H1 (cell line): ENCODE results near the gene THSD1. TPM values are rescaled to one million over a fixed set of nuclear protein-coding genes. Genes with fewer than 3 reads are reported as not detected.

ENCODE experiments used
- CTCF ChIA-PET: fragments of 300-600 bp; sonication (Branson Sonifier 250); formaldehyde crosslinking; loops from one replicate; lab custom pipeline; 2021; ENCODE audit not compliant: partially characterized antibody; lab: Charles Lee
- POLR2A ChIA-PET: fragments of 300-600 bp; sonication (Branson Sonifier 250); formaldehyde crosslinking; loops from one replicate; lab custom pipeline; 2021; ENCODE audit warnings: inconsistent platforms; ENCODE audit not compliant: partially characterized antibody; lab: Charles Lee
- DNase-seq, 2 experiments: peaks; one replicate each; pipeline versions ENCODE4 v3.0.0 to v3.0.0-alpha.2; 2010 to 2022; ENCODE audit warnings: low spot score in 2 of 2, low read depth in 1 of 2, mixed read lengths in 1 of 2
- FAIRE-seq: peaks from 2 replicates; lab custom pipeline; 2011; peaks lifted over from hg19 to GRCh38; lab: Jason Lieb, UNC
- H2AFZ ChIP-seq: 2 replicates; pipeline ENCODE4 v1.8.1; 2012; ENCODE audit warnings: low read length, inconsistent platforms
- H2AK5ac ChIP-seq: 2 replicates; pipeline ENCODE4 v1.6.1; 2013; ENCODE audit warnings: low read depth, low read length
- H2BK120ac ChIP-seq: replicated peaks from 2 replicates; pipeline ENCODE3; 2013; ENCODE audit warnings: low read depth, low read length, inconsistent platforms
- H2BK12ac ChIP-seq: 2 replicates; pipeline ENCODE4 v1.6.1; 2013; ENCODE audit warnings: low read depth, low read length
- H2BK15ac ChIP-seq: 2 replicates; pipeline ENCODE4 v1.6.1; 2013; ENCODE audit warnings: low read length
- H2BK20ac ChIP-seq: 2 replicates; pipeline ENCODE4 v1.6.1; 2013; ENCODE audit warnings: low read length
- H2BK5ac ChIP-seq: 2 replicates; pipeline ENCODE4 v1.6.1; 2013; ENCODE audit warnings: low read depth, low read length
- H3K14ac ChIP-seq: 2 replicates; pipeline ENCODE4 v1.6.1; 2013; ENCODE audit warnings: inconsistent platforms; ENCODE audit not compliant: insufficient read length
- H3K18ac ChIP-seq: 2 replicates; pipeline ENCODE4 v1.6.1; 2013; ENCODE audit warnings: low read length; ENCODE audit errors: extremely low read depth
- H3K23ac ChIP-seq: 2 replicates; pipeline ENCODE4 v1.6.1; 2013; ENCODE audit warnings: inconsistent platforms; ENCODE audit not compliant: insufficient read length
- H3K23me2 ChIP-seq: 2 replicates; pipeline ENCODE4 v1.6.1; 2013; ENCODE audit warnings: low read depth, low read length
- H3K27ac ChIP-seq: 2 replicates; pipeline ENCODE4 v1.6.1; 2011; ENCODE audit warnings: low read depth, low read length, inconsistent platforms
- H3K27me3 ChIP-seq, 4 experiments: replicated peaks in 1 of 4; 1 replicate in 1 of 4; 2 replicates in 3 of 4; pipeline versions ENCODE4 v1.6.1 to v1.8.1; 2011 to 2013; ENCODE audit warnings: low read length in 3 of 4, mild to moderate bottlenecking in 3 of 4, inconsistent platforms in 2 of 4, mixed read lengths in 2 of 4, moderate library complexity in 1 of 4; ENCODE audit not compliant: control insufficient read depth in 3 of 4, insufficient read depth in 3 of 4; ENCODE audit errors: extremely low read depth in 1 of 4
- H3K36me3 ChIP-seq, 4 experiments: 2 replicates each; pipeline versions ENCODE4 v1.6.1 to v1.8.1; 2011 to 2013; ENCODE audit warnings: mild to moderate bottlenecking in 4 of 4, low read length in 3 of 4, moderate library complexity in 2 of 4, control low read depth in 1 of 4, inconsistent platforms in 1 of 4; ENCODE audit not compliant: insufficient read depth in 4 of 4, control insufficient read depth in 2 of 4
- H3K4ac ChIP-seq: replicated peaks from 2 replicates; pipeline ENCODE3; 2013; ENCODE audit warnings: low read length, low read depth, mixed read lengths, inconsistent platforms; ENCODE audit not compliant: insufficient read length
- H3K4me1 ChIP-seq, 4 experiments: replicated peaks in 1 of 4; 1 replicate in 1 of 4; 2 replicates in 3 of 4; pipeline versions ENCODE4 v1.6.1 to v1.8.1; 2011 to 2013; ENCODE audit warnings: low read length in 3 of 4, inconsistent platforms in 2 of 4, mixed read lengths in 1 of 4; ENCODE audit not compliant: insufficient read depth in 4 of 4, control insufficient read depth in 3 of 4
- H3K4me2 ChIP-seq, 2 experiments: 2 replicates each; pipeline versions ENCODE4 v1.6.1 to v1.8.1; 2011 to 2013; ENCODE audit warnings: low read depth in 2 of 2, low read length in 2 of 2, control low read depth in 1 of 2, inconsistent platforms in 1 of 2, mild to moderate bottlenecking in 1 of 2; ENCODE audit not compliant: insufficient read depth in 1 of 2
- H3K4me3 ChIP-seq, 4 experiments: fragments of 200-600, 300-600 bp in 1 of 4; sonication (generic), shearing (Covaris generic), sonication (Bioruptor Twin) in 1 of 4; 2 replicates each; pipeline versions ENCODE4 v1.5.1 to v1.8.1; 2011 to 2016; ENCODE audit warnings: low read length in 4 of 4, low read depth in 3 of 4, control low read depth in 2 of 4, inconsistent platforms in 2 of 4, mild to moderate bottlenecking in 2 of 4, mixed read lengths in 1 of 4, moderate library complexity in 1 of 4; ENCODE audit not compliant: insufficient read depth in 2 of 4; ENCODE audit errors: extremely low read depth in 1 of 4
- H3K56ac ChIP-seq: replicated peaks from 2 replicates; pipeline ENCODE3; 2013; ENCODE audit warnings: low read depth, mild to moderate bottlenecking, mixed read lengths, low read length, inconsistent platforms; ENCODE audit not compliant: insufficient read length
- H3K79me1 ChIP-seq: 2 replicates; pipeline ENCODE4 v1.6.1; 2013; ENCODE audit warnings: low read depth, low read length, control low read depth
- H3K79me2 ChIP-seq, 2 experiments: 2 replicates each; pipeline versions ENCODE4 v1.6.1 to v1.8.1; 2012 to 2013; ENCODE audit warnings: low read length in 2 of 2, mild to moderate bottlenecking in 2 of 2, inconsistent platforms in 1 of 2; ENCODE audit not compliant: insufficient read depth in 2 of 2, control insufficient read depth in 1 of 2
- H3K9ac ChIP-seq, 4 experiments: replicated peaks in 1 of 4; 1 replicate in 1 of 4; 2 replicates in 3 of 4; pipeline versions ENCODE4 v1.6.1 to v1.8.1; 2011 to 2013; ENCODE audit warnings: low read depth in 3 of 4, low read length in 3 of 4, control low read depth in 2 of 4, mild to moderate bottlenecking in 2 of 4, moderate library complexity in 2 of 4, inconsistent platforms in 1 of 4; ENCODE audit errors: extremely low read depth in 1 of 4
- H3K9me3 ChIP-seq, 2 experiments: 2 replicates each; pipeline versions ENCODE4 v1.6.1 to v1.8.1; 2012 to 2013; ENCODE audit warnings: mild to moderate bottlenecking in 2 of 2, moderate library complexity in 2 of 2, control low read depth in 1 of 2, inconsistent platforms in 1 of 2, low read depth in 1 of 2, low read length in 1 of 2, mixed read lengths in 1 of 2; ENCODE audit not compliant: insufficient read depth in 2 of 2
- H4K20me1 ChIP-seq, 2 experiments: replicated peaks in 1 of 2; 2 replicates each; pipeline versions ENCODE3 to v1.8.1; 2011 to 2013; ENCODE audit warnings: inconsistent platforms in 2 of 2, low read length in 2 of 2, mild to moderate bottlenecking in 1 of 2; ENCODE audit not compliant: insufficient read depth in 2 of 2, control insufficient read depth in 1 of 2
- H4K5ac ChIP-seq: 2 replicates; pipeline ENCODE4 v1.6.1; 2013; ENCODE audit warnings: low read length, low read depth, mixed read lengths, inconsistent platforms; ENCODE audit not compliant: insufficient read length
- H4K8ac ChIP-seq: 2 replicates; pipeline ENCODE4 v1.8.0; 2013; ENCODE audit warnings: mild to moderate bottlenecking, moderate library complexity, low read length, inconsistent platforms; ENCODE audit not compliant: insufficient read depth; ENCODE audit errors: extremely low read depth
- H4K91ac ChIP-seq: replicated peaks from 2 replicates; pipeline ENCODE3; 2013; ENCODE audit warnings: low read length, mixed read lengths, inconsistent platforms; ENCODE audit not compliant: insufficient read length
- NANOG ChIP-seq: IDR thresholded peaks from 2 replicates; pipeline ENCODE4 v1.6.1; 2011; ENCODE audit warnings: low read length, low read depth, mild to moderate bottlenecking, inconsistent platforms; ENCODE audit not compliant: insufficient read depth, poor library complexity, severe bottlenecking
- RAD21 ChIP-seq, 2 experiments: IDR thresholded peaks in 1 of 2; conservative IDR thresholded peaks in 1 of 2; 2 replicates each; pipeline ENCODE4 v1.6.1; 2011; ENCODE audit warnings: low read depth in 2 of 2, low read length in 2 of 2, improper control_type of control experiment in 1 of 2, inconsistent platforms in 1 of 2, mild to moderate bottlenecking in 1 of 2, moderate library complexity in 1 of 2
- SIRT6 ChIP-seq: IDR thresholded peaks from one replicate; pipeline ENCODE4 v1.7.1; 2012; ENCODE audit warnings: low read length, inconsistent platforms
- YY1 ChIP-seq: IDR thresholded peaks from 2 replicates; pipeline ENCODE4 v1.6.1; 2011; ENCODE audit warnings: low read depth, mild to moderate bottlenecking, low read length
- WGBS, 2 experiments: shearing (Covaris generic) in 1 of 2; methylation state at CpG; one replicate each; pipeline versions ENCODE4 v1.1.6 to v1.1.7; 2013 to 2015; ENCODE audit warnings: low lambda C conversion rate in 2 of 2, mixed read lengths in 2 of 2, inconsistent platforms in 1 of 2, low coverage in 1 of 2, missing lambda C conversion rate in 1 of 2; ENCODE audit not compliant: insufficient replicate concordance in 2 of 2, insufficient coverage in 1 of 2, insufficient read length in 1 of 2; ENCODE audit errors: extremely low coverage in 1 of 2, missing lambda C conversion rate in 1 of 2; 5-methylcytosine and 5-hydroxymethylcytosine counted together
- polyA plus RNA-seq, 7 experiments: library from polyadenylated mRNA; depleted of rRNA in 3 of 7; stranded (reverse) in 5 of 7; unstranded in 2 of 7; fragments of >200 nt in 5 of 7; fragments of 200-250 nt in 2 of 7; gene quantifications; 1 replicate in 5 of 7; 2 replicates in 1 of 7; 4 replicates in 1 of 7; pipeline versions ENCODE4 v1.2.1 to v1.2.3, GENCODE V29; 2011 to 2013; ENCODE audit warnings: missing spikeins in 2 of 7, mixed read lengths in 2 of 7
- total RNA-seq: library from RNA; stranded (reverse); fragmentation: NEBNext Ultra II Directional; extraction: Animal tissue kit (Norgen Biotek cat#: 25700); gene quantifications from 2 replicates; pipeline ENCODE4 v1.2.1, GENCODE V29; 2021
- TF ChIP-seq, protein P1 (sequence below): IDR thresholded peaks from 2 replicates; pipeline ENCODE4 v1.6.1; 2011; ENCODE audit warnings: low read length, improper control_type of control experiment

The THSD1 gene
- total and polyA plus RNA-seq, 2 of the 8 experiments (the other 6 are each of a cell fraction or from before 2014, with no cell fraction given) = 0.17 to 0.35 TPM

DNA sequence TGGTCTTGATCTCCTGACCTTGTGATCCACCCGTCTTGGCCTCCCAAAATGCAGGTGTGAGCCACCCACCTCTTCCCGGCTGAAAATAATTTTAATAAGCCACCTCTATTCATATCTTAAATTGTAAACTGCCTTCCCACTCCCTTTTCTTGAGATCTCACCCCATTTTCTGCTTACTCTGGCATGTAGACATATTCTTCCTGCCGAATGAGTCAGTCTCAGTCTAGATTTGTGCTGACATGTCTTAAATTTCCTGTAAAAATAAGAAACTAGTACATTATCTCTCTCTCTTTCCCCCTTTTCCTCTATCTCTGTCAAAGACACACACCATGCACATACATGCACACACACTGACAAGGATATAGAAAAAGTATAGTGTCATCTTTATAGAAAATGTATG lies 60.9 kb downstream of the THSD1 start:
- H3K9ac ChIP-seq = no peak overlapping the region
- no peak overlapping the region for H3K4ac ChIP-seq
- H3K18ac ChIP-seq = no peak overlapping the region
- no peaks in the 10 kb centered on the region for H3K36me3 ChIP-seq
- no peak overlapping the region for H2BK120ac ChIP-seq
- H3K23ac ChIP-seq = no peak overlapping the region
- no peak overlapping the region for H2BK20ac ChIP-seq
- H2BK12ac ChIP-seq = no peak overlapping the region
- POLR2A ChIA-PET = no interaction called here
- H3K23me2 ChIP-seq = no peaks in the 10 kb centered on the region
- H3K4me1 ChIP-seq = no peaks in the 10 kb centered on the region
- H2BK5ac ChIP-seq = no peak overlapping the region
- no peaks in the 10 kb centered on the region for H4K20me1 ChIP-seq
- no peak overlapping the region for H2AFZ ChIP-seq
- H4K5ac ChIP-seq = no peak overlapping the region
- TF ChIP-seq YY1 (no peak), NANOG (no peak), RAD21 (IDR thresholded peaks at IDR 0.05 in 1 of 2, conservative IDR thresholded peaks at IDR 0.05 in 1 of 2; ENCODE audit: low read depth in 2 of 2, low read length in 2 of 2) (no peak), SIRT6 (no peak)
- TF ChIP-seq, protein P1, sequence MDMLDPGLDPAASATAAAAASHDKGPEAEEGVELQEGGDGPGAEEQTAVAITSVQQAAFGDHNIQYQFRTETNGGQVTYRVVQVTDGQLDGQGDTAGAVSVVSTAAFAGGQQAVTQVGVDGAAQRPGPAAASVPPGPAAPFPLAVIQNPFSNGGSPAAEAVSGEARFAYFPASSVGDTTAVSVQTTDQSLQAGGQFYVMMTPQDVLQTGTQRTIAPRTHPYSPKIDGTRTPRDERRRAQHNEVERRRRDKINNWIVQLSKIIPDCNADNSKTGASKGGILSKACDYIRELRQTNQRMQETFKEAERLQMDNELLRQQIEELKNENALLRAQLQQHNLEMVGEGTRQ = no peak
- H3K27ac ChIP-seq = no peak overlapping the region
- CTCF ChIA-PET = interaction anchor here (1.4 to 3.0 kb wide), 3 partner anchors 8 to 106 kb away, joined by 3 to 13 read pairs (median 9); partner anchors contain the start of gene VPS36
- no peaks in the 10 kb centered on the region for H3K79me2 ChIP-seq
- H2AK5ac ChIP-seq = no peak overlapping the region
- 94% methylated on average over 3 of the region's 3 CpGs; no CpG with 5 or more reads in 1 of the 2 experiments for WGBS, 2 experiments
- H4K8ac ChIP-seq = no peak overlapping the region
- no peak overlapping the region for H3K14ac ChIP-seq
- no peaks in the 10 kb centered on the region for H3K79me1 ChIP-seq
- no peak overlapping the region for H3K4me3 ChIP-seq
- H3K4me2 ChIP-seq = no peak overlapping the region
- FAIRE-seq (no peak), DNase-seq (no peak)
- no peak overlapping the region for H3K56ac ChIP-seq
- H2BK15ac ChIP-seq = no peak overlapping the region
- H3K9me3 ChIP-seq = no peaks in the 10 kb centered on the region
- H3K27me3 ChIP-seq = no peaks in the 10 kb centered on the region
- no peak overlapping the region for H4K91ac ChIP-seq
